SK-N-SH (cell line): ENCODE data around the gene ARRDC3. TPM values are rescaled to one million over a fixed set of nuclear protein-coding genes. Genes with fewer than 3 reads are reported as not detected.

Source experiments
- CTCF ChIA-PET: fragments of 300-600, 350-600 bp; formaldehyde crosslinking; extraction: SDS; loops from one replicate; lab custom pipeline; 2021; lab: Yijun Ruan, JAX
- POLR2A ChIA-PET: fragments of 350-600 bp; sonication (Branson Sonifier 250); formaldehyde crosslinking; extraction: SDS; loops from one replicate; lab custom pipeline; 2020; ENCODE audit warnings: antibody characterized with exemption, inconsistent platforms; lab: Yijun Ruan, JAX
- DNase-seq: peaks from one replicate; pipeline ENCODE4 v3.0.0; 2012
- H2AFZ ChIP-seq: fragments of 200-600 bp; sonication (generic); 2 replicates; pipeline ENCODE4 v1.8.1; 2016; ENCODE audit warnings: antibody characterized with exemption, mild to moderate bottlenecking, low read depth
- H3F3A ChIP-seq: fragments of 200-600 bp; sonication (generic); replicated peaks from 2 replicates; pipeline ENCODE3; 2016; ENCODE audit warnings: antibody characterized with exemption, mild to moderate bottlenecking; ENCODE audit not compliant: insufficient read depth
- H3K27ac ChIP-seq, 2 experiments: fragments of 200-500 bp in 1 of 2; fragments of 200-600 bp in 1 of 2; sonication (Bioruptor generic) in 1 of 2; sonication (generic), shearing (Covaris generic) in 1 of 2; 2 replicates each; pipeline versions ENCODE4 v1.5.1 to v1.6.1; 2014 to 2016; ENCODE audit warnings: low read depth in 2 of 2, inconsistent platforms in 1 of 2, low read length in 1 of 2, mild to moderate bottlenecking in 1 of 2, mixed read lengths in 1 of 2
- H3K27me3 ChIP-seq: fragments of 200-600 bp; sonication (generic), shearing (Covaris generic); 2 replicates; pipeline ENCODE4 v1.6.1; 2016; ENCODE audit warnings: mixed run types; ENCODE audit not compliant: insufficient read depth
- H3K36me3 ChIP-seq, 2 experiments: fragments of 200-500 bp in 1 of 2; fragments of 200-600 bp in 1 of 2; sonication (Bioruptor generic) in 1 of 2; sonication (generic) in 1 of 2; replicated peaks in 1 of 2; 2 replicates each; pipeline versions ENCODE3 to v1.5.1; 2014 to 2016; ENCODE audit warnings: low read length in 1 of 2, mild to moderate bottlenecking in 1 of 2; ENCODE audit not compliant: insufficient read depth in 2 of 2, control insufficient read depth in 1 of 2
- H3K4me1 ChIP-seq, 2 experiments: fragments of 200-500 bp in 1 of 2; fragments of 200-600 bp in 1 of 2; sonication (Bioruptor generic) in 1 of 2; sonication (generic), shearing (Covaris generic) in 1 of 2; 2 replicates each; pipeline versions ENCODE4 v1.5.1 to v1.6.1; 2014 to 2016; ENCODE audit warnings: low read depth in 1 of 2, low read length in 1 of 2, mixed run types in 1 of 2; ENCODE audit not compliant: insufficient read depth in 2 of 2, control insufficient read depth in 1 of 2
- H3K4me2 ChIP-seq: fragments of 200-600 bp; sonication (generic), shearing (Covaris generic); 2 replicates; pipeline ENCODE4 v1.6.1; 2017; ENCODE audit warnings: mixed run types
- H3K4me3 ChIP-seq, 2 experiments: fragments of 200-500 bp in 1 of 2; fragments of 200-600 bp in 1 of 2; sonication (Bioruptor generic) in 1 of 2; sonication (generic), shearing (Covaris generic) in 1 of 2; 2 replicates each; pipeline versions ENCODE4 v1.5.1 to v1.8.1; 2014 to 2016; ENCODE audit warnings: low read depth in 2 of 2, inconsistent platforms in 1 of 2, low read length in 1 of 2, mild to moderate bottlenecking in 1 of 2, mixed read lengths in 1 of 2, moderate library complexity in 1 of 2
- H3K79me2 ChIP-seq: fragments of 200-600 bp; sonication (generic); 2 replicates; pipeline ENCODE4 v1.8.1; 2017; ENCODE audit warnings: mild to moderate bottlenecking; ENCODE audit not compliant: insufficient read depth
- H3K9ac ChIP-seq: fragments of 200-600 bp; sonication (generic); 2 replicates; pipeline ENCODE4 v1.6.1; 2017; ENCODE audit warnings: mixed run types
- H3K9me2 ChIP-seq: fragments of 200-600 bp; sonication (generic); 2 replicates; pipeline ENCODE4 v1.6.1; 2017; ENCODE audit warnings: mixed run types
- H3K9me3 ChIP-seq: fragments of 200-600 bp; sonication (generic); 2 replicates; pipeline ENCODE4 v1.6.1; 2017; ENCODE audit warnings: mixed run types, mild to moderate bottlenecking, moderate library complexity
- H4K20me1 ChIP-seq: fragments of 200-600 bp; sonication (generic); 2 replicates; pipeline ENCODE4 v1.6.1; 2017; ENCODE audit warnings: mild to moderate bottlenecking, mixed run types; ENCODE audit not compliant: insufficient read depth
- CHD2 ChIP-seq: fragments of 150-350 bp; IDR thresholded peaks from 2 replicates; pipeline ENCODE4 v1.6.1; 2018; ENCODE audit warnings: low read length; ENCODE audit not compliant: partially characterized antibody
- ELF1 ChIP-seq: IDR thresholded peaks from 2 replicates; pipeline ENCODE4 v1.4.0; 2012
- EP300 ChIP-seq, 2 experiments: IDR thresholded peaks; 2 replicates each; pipeline versions ENCODE4 v1.4.0 to v1.6.1; 2012; ENCODE audit warnings: borderline replicate concordance in 1 of 2, low read depth in 1 of 2, low read length in 1 of 2
- EZH2phosphoT487 ChIP-seq: fragments of 200-600 bp; sonication (generic); IDR thresholded peaks from 2 replicates; pipeline ENCODE4 v1.6.1; 2017; ENCODE audit warnings: low read depth, mixed run types, mild to moderate bottlenecking, antibody characterized with exemption, moderate library complexity, borderline replicate concordance
- FOXJ3 ChIP-seq: sonication (generic); formaldehyde crosslinking; IDR thresholded peaks from 2 replicates; pipeline ENCODE4 v1.5.1; 2020; ENCODE audit warnings: mild to moderate bottlenecking, missing genetic modification reagents
- GABPA ChIP-seq: IDR thresholded peaks from 2 replicates; pipeline ENCODE4 v1.4.0; 2012; ENCODE audit warnings: low read depth, mild to moderate bottlenecking
- GATA2 ChIP-seq: sonication (generic); formaldehyde crosslinking; IDR thresholded peaks from 2 replicates; pipeline ENCODE4 v1.5.0; 2020; ENCODE audit warnings: mild to moderate bottlenecking, missing genetic modification reagents
- JUND ChIP-seq: IDR thresholded peaks from 2 replicates; pipeline ENCODE4 v1.4.0; 2012
- MAX ChIP-seq: IDR thresholded peaks from 2 replicates; pipeline ENCODE4 v1.4.0; 2012; ENCODE audit warnings: low read depth
- MEF2A ChIP-seq: IDR thresholded peaks from 2 replicates; pipeline ENCODE4 v1.4.0; 2012; ENCODE audit warnings: low read depth, borderline replicate concordance
- MXI1 ChIP-seq: IDR thresholded peaks from 2 replicates; pipeline ENCODE4 v1.6.1; 2012; ENCODE audit warnings: mild to moderate bottlenecking, low read depth, low read length, improper control_type of control experiment
- NFIC ChIP-seq: IDR thresholded peaks from 2 replicates; pipeline ENCODE4 v1.4.0; 2012; ENCODE audit warnings: borderline replicate concordance
- POLR2AphosphoS5 ChIP-seq: IDR thresholded peaks from 2 replicates; pipeline ENCODE4 v1.6.1; 2012; ENCODE audit warnings: low read depth, low read length
- RAD21 ChIP-seq: IDR thresholded peaks from 2 replicates; pipeline ENCODE4 v1.6.1; 2012; ENCODE audit warnings: mild to moderate bottlenecking, low read length
- RCOR1 ChIP-seq: fragments of 150-350 bp; IDR thresholded peaks from 2 replicates; pipeline ENCODE4 v1.6.1; 2017; ENCODE audit warnings: antibody characterized with exemption, low read length
- REST ChIP-seq: IDR thresholded peaks from 2 replicates; pipeline ENCODE4 v1.6.1; 2012; ENCODE audit warnings: mild to moderate bottlenecking, low read depth, low read length, moderate library complexity
- RFX5 ChIP-seq: IDR thresholded peaks from 2 replicates; pipeline ENCODE4 v1.6.1; 2012; ENCODE audit warnings: mild to moderate bottlenecking, improper control_type of control experiment, low read length
- SIN3A ChIP-seq: IDR thresholded peaks from 2 replicates; pipeline ENCODE4 v1.6.1; 2012; ENCODE audit warnings: low read depth, mild to moderate bottlenecking, low read length, moderate library complexity, borderline replicate concordance
- SMC3 ChIP-seq: IDR thresholded peaks from 2 replicates; pipeline ENCODE4 v1.6.1; 2012; ENCODE audit warnings: low read depth, low read length, improper control_type of control experiment
- TAF1 ChIP-seq: IDR thresholded peaks from 2 replicates; pipeline ENCODE4 v1.6.1; 2012; ENCODE audit warnings: low read depth, mild to moderate bottlenecking, low read length, moderate library complexity, borderline replicate concordance
- TEAD4 ChIP-seq: IDR thresholded peaks from 2 replicates; pipeline ENCODE4 v1.4.0; 2012; ENCODE audit warnings: mild to moderate bottlenecking, borderline replicate concordance; ENCODE audit not compliant: insufficient read depth
- USF1 ChIP-seq: IDR thresholded peaks from 2 replicates; pipeline ENCODE4 v1.4.0; 2012; ENCODE audit warnings: low read depth, borderline replicate concordance
- YY1 ChIP-seq: IDR thresholded peaks from 2 replicates; pipeline ENCODE4 v1.4.0; 2012; ENCODE audit warnings: low read depth, mild to moderate bottlenecking
- WGBS: methylation state at CpG from one replicate; pipeline ENCODE4 v1.1.6; 2017; ENCODE audit warnings: low lambda C conversion rate; 5-methylcytosine and 5-hydroxymethylcytosine counted together
- polyA plus RNA-seq, 3 experiments: library from polyadenylated mRNA; depleted of rRNA; stranded (reverse); fragments of >200 nt; gene quantifications; 2 replicates each; pipeline ENCODE4 v1.2.3, GENCODE V29; 2012
- TF ChIP-seq, protein P1 (sequence below): fragments of 150-350 bp; IDR thresholded peaks from 2 replicates; pipeline ENCODE4 v1.6.1; 2017; ENCODE audit warnings: antibody characterized with exemption, low read length, low read depth, borderline replicate concordance

The ARRDC3 gene
- polyA plus RNA-seq, 1 of the 3 experiments (the other 2 are of a cell fraction), result 26.0 TPM

DNA sequence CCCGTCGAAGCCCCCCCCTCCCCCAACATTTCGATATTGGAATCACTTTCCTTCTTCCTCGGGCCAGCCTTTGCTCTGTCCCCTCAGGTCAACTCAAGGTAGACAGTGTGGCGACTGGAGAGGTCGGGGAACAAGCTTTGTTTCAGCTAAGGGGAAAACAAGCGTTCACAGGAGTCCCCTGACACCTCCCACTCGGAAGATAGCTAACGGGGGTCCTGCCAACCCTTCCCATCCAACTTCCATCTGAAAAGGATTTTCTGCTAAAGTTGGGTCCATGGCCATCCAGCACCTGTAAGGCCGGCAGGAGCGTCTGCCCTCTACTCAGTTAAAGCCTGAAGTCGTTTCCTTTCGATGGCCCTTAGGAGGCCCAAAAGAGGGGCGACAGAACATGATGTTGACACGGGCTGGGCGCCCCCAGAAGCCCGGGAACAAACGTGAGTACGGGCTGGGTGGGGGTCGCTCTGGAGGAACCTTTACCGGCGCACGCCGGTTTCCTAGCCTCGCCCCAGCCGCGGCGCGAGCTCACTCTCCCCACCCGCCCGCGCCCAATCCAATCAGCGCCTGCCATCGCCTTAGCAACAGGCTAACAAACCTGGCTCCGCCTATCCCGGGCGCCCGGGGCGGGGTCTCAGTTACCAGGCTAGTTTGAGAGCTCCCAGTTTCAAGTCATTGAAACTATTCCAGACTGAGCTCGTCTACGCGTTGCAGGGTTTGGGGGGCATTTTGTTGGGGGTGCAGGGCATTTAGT, 2.5 kb downstream of the ARRDC3 start:
- CTCF ChIA-PET, result interaction anchor here (0.9 to 1.0 kb wide), 2 partner anchors 449 to 516 kb away, joined by 4 to 6 read pairs; no protein-coding TSS in a partner anchor
- peaks cover 25% of the 10 kb centered on the region; the same call in 1 of the 2 replicates for H4K20me1 ChIP-seq

More for the DNA sequence above, 2.5 kb downstream of the ARRDC3 start:
- H3K36me3 ChIP-seq, result peaks cover 29 to 37% of the 10 kb centered on the region in 2 experiments
- H3F3A ChIP-seq, result peaks cover 54% of the 10 kb centered on the region
- DNase-seq, result peak; percentile 89
- peaks cover 17 to 20% of the 10 kb centered on the region in 2 experiments for H3K4me1 ChIP-seq
- H3K79me2 ChIP-seq, result peaks cover 74% of the 10 kb centered on the region
- peak overlapping the region; percentile 82 for H3K4me2 ChIP-seq
- no peaks in the 10 kb centered on the region for H3K9me3 ChIP-seq
- H3K4me3 ChIP-seq, result peak overlapping the region; percentile 89 to 94
- peak overlapping the region; percentile 100 for H3K9ac ChIP-seq
- no peak overlapping the region for H2AFZ ChIP-seq
- under 1% methylated on average over 26 of the region's 42 CpGs for WGBS
- POLR2A ChIA-PET, result interaction anchor here (0.6 to 2.0 kb wide), 18 partner anchors 10 to 448 kb away, joined by 3 to 19 read pairs (median 4); no protein-coding TSS in a partner anchor
- H3K27ac ChIP-seq, result peak overlapping the region; percentile 100
- H3K9me2 ChIP-seq, result 0 out of 2 replicates have a peak, but pooled peaks cover 3% of the 10 kb centered on the region
- no peaks in the 10 kb centered on the region for H3K27me3 ChIP-seq
- TF ChIP-seq FOXJ3 (CRISPR knock-in tag), result no peak
- no peak for TF ChIP-seq SMC3
- peak; percentile 96 for TF ChIP-seq POLR2AphosphoS5
- TF ChIP-seq USF1, result no peak
- peak; percentile 71; the same call in 1 of the 2 replicates for TF ChIP-seq SIN3A
- TF ChIP-seq, protein P1, sequence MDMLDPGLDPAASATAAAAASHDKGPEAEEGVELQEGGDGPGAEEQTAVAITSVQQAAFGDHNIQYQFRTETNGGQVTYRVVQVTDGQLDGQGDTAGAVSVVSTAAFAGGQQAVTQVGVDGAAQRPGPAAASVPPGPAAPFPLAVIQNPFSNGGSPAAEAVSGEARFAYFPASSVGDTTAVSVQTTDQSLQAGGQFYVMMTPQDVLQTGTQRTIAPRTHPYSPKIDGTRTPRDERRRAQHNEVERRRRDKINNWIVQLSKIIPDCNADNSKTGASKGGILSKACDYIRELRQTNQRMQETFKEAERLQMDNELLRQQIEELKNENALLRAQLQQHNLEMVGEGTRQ, result no peak
- TF ChIP-seq YY1, result no peak
- no peak for TF ChIP-seq RAD21
- peak in 1 of 2 experiments; percentile 48; a peak in 1 of 4 replicates for TF ChIP-seq EP300 (IDR thresholded peaks at IDR 0.05; ENCODE audit: borderline replicate concordance in 1 of 2, low read depth in 1 of 2, low read length in 1 of 2)
- TF ChIP-seq MXI1, result peak; percentile 84
- no peak for TF ChIP-seq ELF1
- no peak for TF ChIP-seq RCOR1
- no peak for TF ChIP-seq MEF2A
- no peak for TF ChIP-seq NFIC
- TF ChIP-seq GATA2 (CRISPR knock-in tag), result no peak
- TF ChIP-seq EZH2phosphoT487, result no peak
- TF ChIP-seq JUND, result no peak
- no peak for TF ChIP-seq GABPA
- peak; percentile 93 for TF ChIP-seq TAF1
- TF ChIP-seq REST, result no peak; the same call in 1 of the 2 replicates
- TF ChIP-seq CHD2, result peak; percentile 42
- TF ChIP-seq MAX, result peak; percentile 31; the same call in 1 of the 2 replicates
- no peak for TF ChIP-seq TEAD4
- TF ChIP-seq RFX5, result peak; percentile 99
